GM12864 (cell line): ENCODE data around the gene UBE2J2.

Source experiments
- DNase-seq: peaks from one replicate; pipeline ENCODE4 v3.0.0-alpha.2; 2011; ENCODE audit warnings: low read depth
- H3K4me3 ChIP-seq: 2 replicates; pipeline ENCODE4 v1.5.1; 2011; ENCODE audit warnings: mild to moderate bottlenecking, low read depth, low read length, control low read depth
- TF ChIP-seq, protein P1 (sequence below): IDR thresholded peaks from 2 replicates; pipeline ENCODE4 v1.5.1; 2011; ENCODE audit warnings: low read depth, mild to moderate bottlenecking, moderate library complexity, low read length, control low read depth, inconsistent platforms; ENCODE audit errors: missing control alignments

The UBE2J2 gene

DNA sequence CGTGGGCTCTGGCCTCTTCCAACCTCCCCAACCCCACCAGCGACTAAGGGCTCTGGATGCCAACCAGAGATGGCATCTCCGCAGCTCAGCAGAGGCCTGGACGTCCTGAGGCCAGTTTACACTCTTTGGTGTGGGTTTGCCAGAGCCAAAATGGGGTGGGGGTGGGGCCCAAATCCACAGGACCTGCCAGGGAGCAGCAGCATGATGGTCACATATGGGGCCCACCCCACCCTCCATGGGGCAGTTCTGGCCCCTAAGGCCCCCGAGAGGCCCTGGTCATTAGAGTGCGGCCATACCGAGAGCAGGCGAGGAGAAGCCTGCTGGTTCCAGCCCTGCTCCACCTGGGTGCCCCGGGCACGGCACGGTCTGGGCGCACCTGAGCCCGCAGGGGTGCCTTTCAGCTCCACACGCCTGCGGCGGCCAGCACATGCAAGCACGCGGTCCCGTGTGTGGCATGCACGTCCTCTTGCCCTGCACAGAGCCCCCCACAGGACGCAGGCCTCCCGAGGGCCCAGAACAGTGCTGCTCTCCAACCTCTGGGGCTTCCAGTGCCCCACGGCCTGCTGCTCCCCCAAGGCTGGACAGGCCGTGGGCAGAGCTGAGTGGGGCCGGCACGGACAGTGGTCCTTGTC, 31.9 kb downstream of the UBE2J2 start:
- H3K4me3 ChIP-seq, result no peak overlapping the region
- no peak for DNase-seq
- TF ChIP-seq, protein P1, sequence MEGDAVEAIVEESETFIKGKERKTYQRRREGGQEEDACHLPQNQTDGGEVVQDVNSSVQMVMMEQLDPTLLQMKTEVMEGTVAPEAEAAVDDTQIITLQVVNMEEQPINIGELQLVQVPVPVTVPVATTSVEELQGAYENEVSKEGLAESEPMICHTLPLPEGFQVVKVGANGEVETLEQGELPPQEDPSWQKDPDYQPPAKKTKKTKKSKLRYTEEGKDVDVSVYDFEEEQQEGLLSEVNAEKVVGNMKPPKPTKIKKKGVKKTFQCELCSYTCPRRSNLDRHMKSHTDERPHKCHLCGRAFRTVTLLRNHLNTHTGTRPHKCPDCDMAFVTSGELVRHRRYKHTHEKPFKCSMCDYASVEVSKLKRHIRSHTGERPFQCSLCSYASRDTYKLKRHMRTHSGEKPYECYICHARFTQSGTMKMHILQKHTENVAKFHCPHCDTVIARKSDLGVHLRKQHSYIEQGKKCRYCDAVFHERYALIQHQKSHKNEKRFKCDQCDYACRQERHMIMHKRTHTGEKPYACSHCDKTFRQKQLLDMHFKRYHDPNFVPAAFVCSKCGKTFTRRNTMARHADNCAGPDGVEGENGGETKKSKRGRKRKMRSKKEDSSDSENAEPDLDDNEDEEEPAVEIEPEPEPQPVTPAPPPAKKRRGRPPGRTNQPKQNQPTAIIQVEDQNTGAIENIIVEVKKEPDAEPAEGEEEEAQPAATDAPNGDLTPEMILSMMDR, result no peak

DNA sequence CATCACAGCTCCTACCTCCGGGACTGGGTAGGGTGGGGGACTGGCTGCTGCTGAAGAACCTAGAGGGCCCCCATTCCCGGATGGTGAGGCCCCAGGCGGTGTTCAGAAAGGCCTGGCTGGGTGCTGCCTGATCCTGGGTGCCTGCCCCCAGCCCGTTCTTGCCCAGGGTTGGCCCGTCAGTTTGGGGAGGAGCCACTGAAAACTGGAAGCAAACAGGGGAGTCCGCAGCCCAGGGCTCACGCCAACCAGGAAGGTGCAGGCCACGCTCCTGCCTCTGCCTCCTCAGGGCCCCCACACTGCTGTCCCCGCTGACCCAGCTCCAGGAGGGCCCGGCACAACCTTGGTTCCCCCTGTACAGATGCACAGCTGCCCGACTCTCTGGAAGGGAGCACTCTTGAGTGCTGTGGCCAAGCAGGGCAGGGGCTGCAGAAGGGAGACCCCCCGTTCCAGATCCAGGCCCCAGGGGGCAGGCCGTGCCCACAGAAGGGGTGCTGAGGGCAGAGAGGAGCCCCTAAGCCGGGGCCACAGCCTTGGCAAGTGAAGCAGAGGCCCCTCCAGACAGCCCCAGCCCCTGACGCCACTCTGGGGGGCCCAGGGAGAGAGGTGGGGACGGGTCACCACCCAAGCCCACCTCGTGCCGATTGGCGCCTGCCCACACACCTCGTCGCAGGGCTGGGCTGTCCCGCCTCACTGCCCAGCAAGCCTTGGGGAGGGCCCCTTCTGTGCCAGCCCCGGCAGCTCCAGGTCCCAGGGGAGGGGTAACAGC, 32.6 kb downstream of the UBE2J2 start:
- TF ChIP-seq, protein P1, result no peak
- DNase-seq, result no peak
- H3K4me3 ChIP-seq, result no peak overlapping the region

DNA sequence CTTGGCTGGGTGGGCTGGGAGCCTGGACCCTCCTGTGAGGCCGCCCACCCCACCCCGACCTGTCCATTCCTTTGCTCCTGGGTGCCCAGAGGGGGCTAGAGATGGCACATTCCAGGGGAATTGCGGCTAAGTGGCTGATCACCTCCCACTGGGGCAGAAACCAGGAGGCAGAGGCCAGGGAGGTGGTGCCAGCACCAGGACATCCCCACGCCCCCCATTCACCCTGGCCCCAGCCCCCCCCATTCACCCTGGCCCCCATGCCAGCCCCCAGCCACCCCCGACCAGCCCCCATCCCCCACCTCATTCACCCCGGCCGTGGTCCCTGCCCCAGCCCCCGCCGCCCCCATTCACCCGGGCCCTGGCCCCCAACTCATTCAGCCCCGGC, 33.3 kb downstream of the UBE2J2 start:
- TF ChIP-seq, protein P1, result no peak
- H3K4me3 ChIP-seq, result no peak overlapping the region
- DNase-seq, result no peak

DNA sequence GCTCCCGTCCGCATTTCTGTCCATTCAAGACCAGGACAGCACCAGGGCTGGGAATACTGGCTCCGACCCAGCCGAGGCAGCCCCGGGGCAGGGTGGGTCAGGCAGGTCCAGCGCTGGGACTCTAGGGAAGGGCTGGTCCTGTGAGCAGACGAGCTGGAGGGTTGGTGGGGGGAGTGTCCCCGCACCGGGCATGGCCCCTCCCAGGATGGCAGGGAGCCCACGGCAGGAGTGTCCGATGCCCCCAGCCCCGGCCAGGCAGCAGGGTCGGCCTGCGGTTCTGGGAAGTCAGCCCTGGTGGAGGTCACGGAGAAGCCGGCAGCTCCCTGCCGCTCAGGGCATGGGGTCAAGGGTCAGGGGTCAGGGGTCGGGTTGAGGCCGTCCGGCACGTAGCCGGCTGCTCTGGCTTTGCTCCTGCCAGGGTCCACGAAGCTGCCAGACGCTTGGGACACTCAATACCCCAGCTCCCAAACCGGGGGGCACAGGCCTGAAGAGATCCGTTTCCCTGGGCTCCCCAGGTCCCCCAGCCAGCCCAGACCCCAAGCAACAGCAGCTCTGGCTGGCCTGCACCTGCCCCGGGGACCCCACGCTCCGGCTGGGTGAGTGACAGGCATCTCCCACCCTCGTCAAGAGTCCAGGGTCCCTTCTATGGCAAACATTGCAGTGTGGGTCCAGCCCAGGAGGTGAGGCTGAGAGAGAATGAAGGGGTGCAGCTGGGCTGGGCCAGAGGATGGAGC, 33.9 kb downstream of the UBE2J2 start:
- no peak overlapping the region for H3K4me3 ChIP-seq
- TF ChIP-seq, protein P1, result no peak
- no peak for DNase-seq

DNA sequence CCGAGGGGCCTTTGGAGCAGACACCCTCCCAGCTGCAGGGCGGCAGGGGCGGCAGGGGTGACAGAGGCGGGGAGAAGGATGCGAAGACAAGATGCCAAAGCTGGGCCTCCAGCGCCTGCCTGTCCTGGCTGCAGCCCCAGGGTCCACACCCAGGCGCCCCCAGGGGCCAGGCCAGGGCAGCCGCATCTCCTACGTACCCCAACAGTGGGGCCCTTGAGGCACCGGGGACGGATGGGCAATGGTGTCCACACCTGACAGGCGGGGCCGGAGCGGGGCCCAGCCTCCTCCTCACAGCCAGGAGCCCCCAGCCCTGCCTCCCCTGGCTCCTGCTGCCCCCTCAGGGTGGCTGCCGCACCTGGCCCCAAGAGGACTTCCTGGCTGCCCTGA, 34.4 kb downstream of the UBE2J2 start:
- H3K4me3 ChIP-seq, result no peak overlapping the region
- no peak for DNase-seq
- TF ChIP-seq, protein P1, result no peak

DNA sequence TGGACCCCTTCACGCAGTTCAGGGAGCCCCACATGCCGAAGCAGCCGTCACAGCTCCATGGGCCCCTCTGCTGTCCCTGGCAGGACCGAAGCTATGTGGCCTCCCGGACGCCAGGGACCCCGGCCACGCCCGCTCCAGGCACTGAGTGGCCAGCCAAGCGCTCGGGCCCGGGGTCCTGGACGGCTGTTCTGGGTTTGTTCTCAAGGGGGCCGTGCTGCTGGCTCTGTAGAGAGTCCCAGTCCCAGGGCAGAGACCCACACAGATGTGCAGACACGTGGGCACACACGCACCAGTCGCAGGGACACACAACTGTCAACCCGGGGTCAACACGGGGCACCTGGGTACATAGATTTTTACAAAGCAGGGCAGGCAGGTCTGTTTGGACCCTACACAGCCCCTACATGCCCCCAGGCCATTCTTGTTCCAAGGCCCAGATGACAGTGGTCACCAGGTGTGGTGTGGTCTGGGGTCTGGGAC, 34.9 kb downstream of the UBE2J2 start:
- no peak overlapping the region for H3K4me3 ChIP-seq
- TF ChIP-seq, protein P1, result no peak

More for the DNA sequence above, 34.9 kb downstream of the UBE2J2 start:
- DNase-seq, result no peak
